OCI-LY1 (cell line): ENCODE results near the gene DYRK1A.

Experiments used
- EZH2 ChIP-seq: fragments of 200-600 bp; sonication (generic), shearing (Covaris generic); IDR thresholded peaks from 2 replicates; pipeline ENCODE4 v1.8.0; 2017; ENCODE audit warnings: borderline replicate concordance, mixed run types, mild to moderate bottlenecking, antibody characterized with exemption, low read length, moderate library complexity, mixed read lengths
- TF ChIP-seq, protein P1 (sequence below): fragments of 200-600 bp; sonication (generic), shearing (Covaris generic); IDR thresholded peaks from 2 replicates; pipeline ENCODE4 v1.5.1; 2017; ENCODE audit warnings: mild to moderate bottlenecking, antibody characterized with exemption, low read length, moderate library complexity, mixed read lengths

DNA sequence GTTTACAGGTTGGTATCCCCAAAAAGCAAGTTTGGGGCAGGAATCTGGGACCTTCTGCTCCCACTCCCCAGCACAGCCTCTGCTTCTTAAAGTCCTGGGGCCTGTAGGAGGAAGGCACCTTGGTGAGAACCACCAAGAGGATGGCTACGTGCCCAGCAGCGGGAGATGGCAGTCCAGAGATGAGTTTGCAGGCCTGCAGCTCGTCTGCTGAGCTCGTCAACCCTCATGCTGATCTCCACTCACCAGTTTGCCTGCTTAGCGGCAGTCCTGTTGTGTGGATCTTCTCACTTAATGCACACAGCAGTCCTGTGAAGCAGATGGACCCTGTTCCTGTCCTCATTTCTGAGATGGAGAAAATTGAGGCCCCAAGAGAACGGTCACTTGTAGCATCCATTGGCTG, 160.5 kb downstream of the DYRK1A start:
- TF ChIP-seq, protein P1, sequence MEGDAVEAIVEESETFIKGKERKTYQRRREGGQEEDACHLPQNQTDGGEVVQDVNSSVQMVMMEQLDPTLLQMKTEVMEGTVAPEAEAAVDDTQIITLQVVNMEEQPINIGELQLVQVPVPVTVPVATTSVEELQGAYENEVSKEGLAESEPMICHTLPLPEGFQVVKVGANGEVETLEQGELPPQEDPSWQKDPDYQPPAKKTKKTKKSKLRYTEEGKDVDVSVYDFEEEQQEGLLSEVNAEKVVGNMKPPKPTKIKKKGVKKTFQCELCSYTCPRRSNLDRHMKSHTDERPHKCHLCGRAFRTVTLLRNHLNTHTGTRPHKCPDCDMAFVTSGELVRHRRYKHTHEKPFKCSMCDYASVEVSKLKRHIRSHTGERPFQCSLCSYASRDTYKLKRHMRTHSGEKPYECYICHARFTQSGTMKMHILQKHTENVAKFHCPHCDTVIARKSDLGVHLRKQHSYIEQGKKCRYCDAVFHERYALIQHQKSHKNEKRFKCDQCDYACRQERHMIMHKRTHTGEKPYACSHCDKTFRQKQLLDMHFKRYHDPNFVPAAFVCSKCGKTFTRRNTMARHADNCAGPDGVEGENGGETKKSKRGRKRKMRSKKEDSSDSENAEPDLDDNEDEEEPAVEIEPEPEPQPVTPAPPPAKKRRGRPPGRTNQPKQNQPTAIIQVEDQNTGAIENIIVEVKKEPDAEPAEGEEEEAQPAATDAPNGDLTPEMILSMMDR, result no peak
- TF ChIP-seq EZH2, result no peak
